ENCODE data around the gene NOS1AP. TPM values are rescaled to one million over a fixed set of nuclear protein-coding genes. Genes with fewer than 3 reads are reported as not detected.
A peak's percentile ranks its signal among the peaks of the same experiment; 100 is the strongest.

NOS1AP gene
- polyA plus RNA-seq, 3 donors = 0.12 TPM; not detected in 2

GRCh38 chr1:162279136-162279498, 209.6 kb downstream of the NOS1AP start:
- no peak overlapping the region for H3K9ac ChIP-seq (ENCODE audit: insufficient read depth, low read length, poor library complexity, severe bottlenecking)
- H3K79me2 ChIP-seq (ENCODE audit: insufficient read depth, low read length) = no peaks in the 10 kb centered on the region
- H3K27ac Mint-ChIP-seq = peak overlapping the region in 1 of 7 donors; percentile 19
- H3K4me2 ChIP-seq (replicated peaks; ENCODE audit: extremely low read depth, low read length, poor library complexity, severe bottlenecking) = no peak overlapping the region
- H3K9me3 ChIP-seq (replicated peaks in 1 of 2; ENCODE audit: control insufficient read depth in 1 of 2, insufficient read depth in 1 of 2, low read length in 2 of 2) = no peaks in the 10 kb centered on the region
- no peaks in the 10 kb centered on the region for H3K27me3 ChIP-seq (ENCODE audit: control insufficient read depth in 2 of 2, insufficient read depth in 2 of 2, low read length in 2 of 2)
- no peak overlapping the region for H3K4me3 Mint-ChIP-seq
- no peaks in the 10 kb centered on the region for H3K4me1 ChIP-seq (ENCODE audit: control insufficient read depth in 1 of 2, insufficient read depth in 2 of 2, low read length in 2 of 2)
- H3K36me3 Mint-ChIP-seq = no peaks in the 10 kb centered on the region
- H4K20me1 ChIP-seq (ENCODE audit: insufficient read depth, low read length) = no peaks in the 10 kb centered on the region
- TF ChIP-seq CTCF (IDR thresholded peaks at IDR 0.05) = no peak
- intact Hi-C loops (cut with micrococcal nuclease) = loop anchor here in 1 of 2 donors (5.0 kb wide), 1 partner anchor 222 kb away; no protein-coding TSS in a partner anchor
- no peaks in the 10 kb centered on the region for H3K36me3 ChIP-seq (replicated peaks in 1 of 2; ENCODE audit: control insufficient read depth in 1 of 2, insufficient read depth in 2 of 2, low read length in 2 of 2)
- no peak overlapping the region for H2AFZ ChIP-seq (ENCODE audit: insufficient read depth, low read depth, low read length, poor library complexity, severe bottlenecking)
- WGBS (ENCODE audit: insufficient coverage) = 89% methylated on average over 7 of the region's 7 CpGs
- H3K27ac ChIP-seq (ENCODE audit: low read depth in 1 of 2, low read length in 2 of 2) = no peak overlapping the region
- H3K4me1 Mint-ChIP-seq = peaks cover 4% of the 10 kb centered on the region
- no peak overlapping the region for H3K4me3 ChIP-seq (replicated peaks in 1 of 3; ENCODE audit: low read depth in 2 of 3, low read length in 3 of 3)
- no peaks in the 10 kb centered on the region for H3K9me3 Mint-ChIP-seq
- H3K27me3 Mint-ChIP-seq (ENCODE audit: low read depth in 3 of 3) = peaks cover 2 to 8% (median 5%) of the 10 kb centered on the region in 3 donors
- no peak for DNase-seq

- Histone ChIP-seq H2AFZ (ENCODE audit: insufficient read depth, low read depth, low read length, poor library complexity, severe bottlenecking) (no peak overlapping the region), H3K4me2 (replicated peaks; ENCODE audit: extremely low read depth, low read length, poor library complexity, severe bottlenecking) (no peak overlapping the region), H4K20me1 (ENCODE audit: insufficient read depth, low read length) (no peaks in the 10 kb centered on the region), H3K27ac (ENCODE audit: low read depth in 1 of 2, low read length in 2 of 2) (no peak overlapping the region), H3K9me3 (replicated peaks in 1 of 2; ENCODE audit: control insufficient read depth in 1 of 2, insufficient read depth in 1 of 2, low read length in 2 of 2) (no peaks in the 10 kb centered on the region), H3K4me1 (ENCODE audit: control insufficient read depth in 1 of 2, insufficient read depth in 2 of 2, low read length in 2 of 2) (no peaks in the 10 kb centered on the region), H3K27me3 (ENCODE audit: control insufficient read depth in 2 of 2, insufficient read depth in 2 of 2, low read length in 2 of 2) (no peaks in the 10 kb centered on the region), H3K79me2 (ENCODE audit: insufficient read depth, low read length) (no peaks in the 10 kb centered on the region), H3K36me3 (replicated peaks in 1 of 2; ENCODE audit: control insufficient read depth in 1 of 2, insufficient read depth in 2 of 2, low read length in 2 of 2) (no peaks in the 10 kb centered on the region), H3K9ac (ENCODE audit: insufficient read depth, low read length, poor library complexity, severe bottlenecking) (no peak overlapping the region), H3K4me3 (replicated peaks in 1 of 3; ENCODE audit: low read depth in 2 of 3, low read length in 3 of 3) (no peak overlapping the region)
- H3K4me3 Mint-ChIP-seq = no peak overlapping the region
- WGBS (ENCODE audit: insufficient coverage) = 100% methylated on average over 3 of the region's 3 CpGs
- no peak overlapping the region for H3K27ac Mint-ChIP-seq
- H3K27me3 Mint-ChIP-seq (ENCODE audit: low read depth in 3 of 3) = peaks cover 4 to 14% (median 11%) of the 10 kb centered on the region in 3 donors
- peaks cover 0 to 4% (median 0%) of the 10 kb centered on the region in 7 donors for H3K9me3 Mint-ChIP-seq
- H3K4me1 Mint-ChIP-seq = peaks cover under 1% of the 10 kb centered on the region
- DNase-seq = no peak
- no peaks in the 10 kb centered on the region for H3K36me3 Mint-ChIP-seq
- intact Hi-C loops (cut with micrococcal nuclease) = no loop called here
- no peak for TF ChIP-seq CTCF (IDR thresholded peaks at IDR 0.05)
Measured at GRCh38 chr1:162281426-162281825, 211.9 kb downstream of the NOS1AP start.
